H9 (cell line): Measurements from ENCODE around the gene TNIP1. TPM values are rescaled to one million over a fixed set of nuclear protein-coding genes. Genes with fewer than 3 reads are reported as not detected.
A peak's percentile ranks its signal among the peaks of the same experiment; 100 is the strongest.

Experiments
- DNase-seq: peaks from one replicate; pipeline ENCODE4 v3.0.0-alpha.2; 2017
- H2AFZ ChIP-seq: one replicate; pipeline ENCODE4 v1.6.1; 2013; ENCODE audit warnings: mild to moderate bottlenecking, low read length, control low read depth, moderate library complexity
- H2AK5ac ChIP-seq: 2 replicates; pipeline ENCODE4 v1.6.1; 2013; ENCODE audit warnings: low read length, control low read depth, mixed read lengths; ENCODE audit not compliant: insufficient read length
- H2BK120ac ChIP-seq: one replicate; pipeline ENCODE4 v1.6.1; 2013; ENCODE audit warnings: low read depth, mild to moderate bottlenecking, low read length, control low read depth, inconsistent platforms; ENCODE audit not compliant: poor library complexity, severe bottlenecking
- H2BK12ac ChIP-seq: 2 replicates; pipeline ENCODE4 v1.6.1; 2013; ENCODE audit warnings: low read length, control low read depth, mixed read lengths, low read depth; ENCODE audit not compliant: insufficient read length
- H2BK15ac ChIP-seq: 2 replicates; pipeline ENCODE4 v1.6.1; 2013; ENCODE audit warnings: low read depth, low read length, control low read depth
- H2BK20ac ChIP-seq: one replicate; pipeline ENCODE4 v1.6.1; 2013; ENCODE audit warnings: low read depth, mild to moderate bottlenecking, low read length, control low read depth, inconsistent platforms; ENCODE audit not compliant: poor library complexity, severe bottlenecking
- H2BK5ac ChIP-seq: 2 replicates; pipeline ENCODE4 v1.6.1; 2013; ENCODE audit warnings: low read length, control low read depth, mixed read lengths; ENCODE audit not compliant: insufficient read length
- H3K14ac ChIP-seq: 2 replicates; pipeline ENCODE4 v1.6.1; 2013; ENCODE audit warnings: low read length, control low read depth; ENCODE audit not compliant: insufficient read depth
- H3K18ac ChIP-seq: 2 replicates; pipeline ENCODE4 v1.6.1; 2013; ENCODE audit warnings: low read depth, mild to moderate bottlenecking, mixed read lengths, low read length, control low read depth; ENCODE audit not compliant: insufficient read length
- H3K23ac ChIP-seq: 2 replicates; pipeline ENCODE4 v1.6.1; 2013; ENCODE audit warnings: low read length, control low read depth, mixed read lengths, low read depth; ENCODE audit not compliant: insufficient read length
- H3K23me2 ChIP-seq: 2 replicates; pipeline ENCODE4 v1.6.1; 2013; ENCODE audit warnings: low read depth, mild to moderate bottlenecking, mixed read lengths, low read length, control low read depth; ENCODE audit not compliant: insufficient read length, poor library complexity, severe bottlenecking
- H3K27ac ChIP-seq: 2 replicates; pipeline ENCODE4 v1.5.1; 2013; ENCODE audit warnings: low read length, control low read depth, mixed read lengths, low read depth; ENCODE audit not compliant: insufficient read length
- H3K27me3 ChIP-seq: 2 replicates; pipeline ENCODE4 v1.6.1; 2013; ENCODE audit warnings: low read length, control low read depth, inconsistent platforms; ENCODE audit not compliant: insufficient read depth
- H3K4ac ChIP-seq: 2 replicates; pipeline ENCODE4 v1.6.1; 2013; ENCODE audit warnings: low read depth, mild to moderate bottlenecking, control low read depth, inconsistent platforms, low read length, moderate library complexity
- H3K4me1 ChIP-seq: 2 replicates; pipeline ENCODE4 v1.6.1; 2013; ENCODE audit warnings: low read length, control low read depth, inconsistent platforms; ENCODE audit not compliant: insufficient read depth
- H3K4me2 ChIP-seq: 2 replicates; pipeline ENCODE4 v1.6.1; 2013; ENCODE audit warnings: low read length, control low read depth, mixed read lengths; ENCODE audit not compliant: insufficient read length, insufficient read depth
- H3K56ac ChIP-seq: 2 replicates; pipeline ENCODE4 v1.6.1; 2013; ENCODE audit warnings: low read depth, mild to moderate bottlenecking, mixed read lengths, low read length, control low read depth; ENCODE audit not compliant: insufficient read length
- H3K79me1 ChIP-seq: 2 replicates; pipeline ENCODE4 v1.6.1; 2013; ENCODE audit warnings: low read depth, mild to moderate bottlenecking, moderate library complexity, low read length, control low read depth, inconsistent platforms; ENCODE audit not compliant: insufficient read depth, poor library complexity, severe bottlenecking
- H3K79me2 ChIP-seq: 2 replicates; pipeline ENCODE4 v1.6.1; 2013; ENCODE audit warnings: low read length, control low read depth, inconsistent platforms; ENCODE audit not compliant: insufficient read depth
- H3K9ac ChIP-seq: 2 replicates; pipeline ENCODE4 v1.6.1; 2013; ENCODE audit warnings: low read length, control low read depth, mixed read lengths; ENCODE audit not compliant: insufficient read length; ENCODE audit errors: extremely low read depth
- H3K9me3 ChIP-seq: one replicate; pipeline ENCODE4 v1.6.1; 2013; ENCODE audit warnings: low read depth, low read length, inconsistent platforms; ENCODE audit not compliant: control insufficient read depth
- H3T11ph ChIP-seq: one replicate; pipeline ENCODE4 v1.6.1; 2013; ENCODE audit warnings: mild to moderate bottlenecking, low read length, control low read depth, inconsistent platforms
- H4K20me1 ChIP-seq: one replicate; pipeline ENCODE4 v1.6.1; 2013; ENCODE audit not compliant: control insufficient read depth, insufficient read length, insufficient read depth
- H4K5ac ChIP-seq: 2 replicates; pipeline ENCODE4 v1.6.1; 2013; ENCODE audit warnings: low read depth, mild to moderate bottlenecking, mixed read lengths, low read length, control low read depth; ENCODE audit not compliant: insufficient read length
- H4K8ac ChIP-seq: replicated peaks from 2 replicates; pipeline ENCODE4 v1.6.1; 2013; ENCODE audit warnings: low read length, control low read depth, mixed read lengths, low read depth; ENCODE audit not compliant: insufficient read length
- H4K91ac ChIP-seq: 2 replicates; pipeline ENCODE4 v1.6.1; 2013; ENCODE audit warnings: low read depth, mild to moderate bottlenecking, moderate library complexity, mixed read lengths, low read length, control low read depth; ENCODE audit not compliant: insufficient read length
- H3K27ac Mint-ChIP-seq, 3 experiments: 2 replicates in 2 of 3; 3 replicates in 1 of 3; pipeline ENCODE4 v1.8.0; 2020 to 2021; ENCODE audit warnings: mixed read lengths in 3 of 3, mild to moderate bottlenecking in 1 of 3, moderate library complexity in 1 of 3
- H3K27me3 Mint-ChIP-seq: 2 replicates; pipeline ENCODE4 v1.8.0; 2021; ENCODE audit warnings: low read depth, mild to moderate bottlenecking, moderate library complexity, mixed read lengths
- H3K36me3 Mint-ChIP-seq, 3 experiments: 2 replicates in 2 of 3; 3 replicates in 1 of 3; pipeline ENCODE4 v1.8.0; 2020 to 2021; ENCODE audit warnings: low read depth in 3 of 3, mixed read lengths in 3 of 3; ENCODE audit not compliant: insufficient read depth in 1 of 3
- H3K4me1 Mint-ChIP-seq, 2 experiments: 2 replicates each; pipeline ENCODE4 v1.8.0; 2020; ENCODE audit warnings: mixed read lengths in 2 of 2
- H3K4me3 Mint-ChIP-seq, 2 experiments: 2 replicates in 1 of 2; 3 replicates in 1 of 2; pipeline ENCODE4 v1.8.0; 2020 to 2021; ENCODE audit warnings: mild to moderate bottlenecking in 2 of 2, mixed read lengths in 2 of 2, moderate library complexity in 1 of 2
- H3K9me3 Mint-ChIP-seq, 2 experiments: 2 replicates in 1 of 2; 3 replicates in 1 of 2; pipeline ENCODE4 v1.8.0; 2020; ENCODE audit warnings: mild to moderate bottlenecking in 2 of 2, mixed read lengths in 2 of 2, moderate library complexity in 1 of 2
- WGBS: extraction: QIAGEN DNeasy Blood & Tissue Kit; methylation state at CpG from one replicate; pipeline ENCODE4 v1.1.7; 2013; ENCODE audit warnings: missing lambda C conversion rate, low lambda C conversion rate, mixed read lengths; ENCODE audit not compliant: insufficient read length; ENCODE audit errors: extremely low coverage; 5-methylcytosine and 5-hydroxymethylcytosine counted together
- total RNA-seq: library from RNA; stranded (reverse); gene quantifications from 2 replicates; pipeline ENCODE4 v1.2.1, GENCODE V29; 2021
- TF ChIP-seq, protein P1 (sequence below): fragments of 200-600 bp; sonication (generic); conservative IDR thresholded peaks from 3 replicates; pipeline ENCODE4 v1.8.0; 2021; ENCODE audit warnings: antibody characterized with exemption, mild to moderate bottlenecking

TNIP1 gene
- total RNA-seq, 1 experiment from 2014 or later: 40.8 TPM

DNA sequence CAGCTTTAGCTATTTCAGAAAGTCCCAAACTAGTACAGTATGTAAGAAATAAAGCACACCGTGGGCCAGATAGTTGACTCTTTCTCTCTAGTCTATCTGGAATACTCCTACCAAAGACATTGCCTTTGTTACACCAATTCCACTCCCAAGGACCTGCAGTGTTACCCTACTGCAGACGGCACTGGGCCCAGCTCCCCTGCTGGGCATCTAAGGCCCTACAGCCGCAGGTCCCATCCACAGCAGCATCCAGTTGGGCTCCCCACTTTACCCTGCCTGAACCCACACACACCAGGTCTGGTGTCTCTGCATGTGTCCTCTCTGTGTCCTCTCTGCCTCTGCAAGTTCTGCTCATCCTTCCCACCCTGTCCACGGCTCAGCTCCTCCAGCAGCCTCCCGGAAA lies 22.5 kb downstream of the TNIP1 start:
- H3K27ac ChIP-seq: no peak overlapping the region
- no peak overlapping the region for H3K4ac ChIP-seq
- no peaks in the 10 kb centered on the region for H3K4me1 Mint-ChIP-seq
- no peaks in the 10 kb centered on the region for H3K9me3 ChIP-seq
- H3K79me2 ChIP-seq: no peaks in the 10 kb centered on the region
- no peak overlapping the region for H4K8ac ChIP-seq
- no peak overlapping the region for H3K14ac ChIP-seq
- no peaks in the 10 kb centered on the region for H3K27me3 ChIP-seq
- no peaks in the 10 kb centered on the region for H3K27me3 Mint-ChIP-seq
- H3K4me2 ChIP-seq: no peak overlapping the region
- H3K18ac ChIP-seq: no peak overlapping the region
- no peaks in the 10 kb centered on the region for H3K4me1 ChIP-seq
- no peak overlapping the region for H3K4me3 Mint-ChIP-seq
- no peak for DNase-seq
- H3K9me3 Mint-ChIP-seq: no peaks in the 10 kb centered on the region
- H4K5ac ChIP-seq: no peak overlapping the region
- no peak overlapping the region for H3K9ac ChIP-seq
- no peaks in the 10 kb centered on the region for H3K79me1 ChIP-seq
- H3K27ac Mint-ChIP-seq: no peak overlapping the region
- no peak overlapping the region for H2BK5ac ChIP-seq
- H2BK20ac ChIP-seq: no peak overlapping the region
- H3K56ac ChIP-seq: no peak overlapping the region
- H2AFZ ChIP-seq: no peak overlapping the region
- H3K23ac ChIP-seq: no peak overlapping the region
- no peak overlapping the region for H4K91ac ChIP-seq
- no peak overlapping the region for H2BK120ac ChIP-seq
- no peaks in the 10 kb centered on the region for H3K23me2 ChIP-seq
- H3K36me3 Mint-ChIP-seq: peaks cover 2 to 33% (median 15%) of the 10 kb centered on the region in 3 experiments; a peak in 6 of 7 replicates
- H3T11ph ChIP-seq: no peak overlapping the region
- H4K20me1 ChIP-seq: no peaks in the 10 kb centered on the region
- TF ChIP-seq, protein P1, sequence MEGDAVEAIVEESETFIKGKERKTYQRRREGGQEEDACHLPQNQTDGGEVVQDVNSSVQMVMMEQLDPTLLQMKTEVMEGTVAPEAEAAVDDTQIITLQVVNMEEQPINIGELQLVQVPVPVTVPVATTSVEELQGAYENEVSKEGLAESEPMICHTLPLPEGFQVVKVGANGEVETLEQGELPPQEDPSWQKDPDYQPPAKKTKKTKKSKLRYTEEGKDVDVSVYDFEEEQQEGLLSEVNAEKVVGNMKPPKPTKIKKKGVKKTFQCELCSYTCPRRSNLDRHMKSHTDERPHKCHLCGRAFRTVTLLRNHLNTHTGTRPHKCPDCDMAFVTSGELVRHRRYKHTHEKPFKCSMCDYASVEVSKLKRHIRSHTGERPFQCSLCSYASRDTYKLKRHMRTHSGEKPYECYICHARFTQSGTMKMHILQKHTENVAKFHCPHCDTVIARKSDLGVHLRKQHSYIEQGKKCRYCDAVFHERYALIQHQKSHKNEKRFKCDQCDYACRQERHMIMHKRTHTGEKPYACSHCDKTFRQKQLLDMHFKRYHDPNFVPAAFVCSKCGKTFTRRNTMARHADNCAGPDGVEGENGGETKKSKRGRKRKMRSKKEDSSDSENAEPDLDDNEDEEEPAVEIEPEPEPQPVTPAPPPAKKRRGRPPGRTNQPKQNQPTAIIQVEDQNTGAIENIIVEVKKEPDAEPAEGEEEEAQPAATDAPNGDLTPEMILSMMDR: 0 out of 3 replicates have a peak, but pooled peaks have one; percentile 13
- no peak overlapping the region for H2AK5ac ChIP-seq
- no CpG with 5 or more reads among the region's 5 CpGs for WGBS
- H2BK12ac ChIP-seq: no peak overlapping the region
- H2BK15ac ChIP-seq: no peak overlapping the region
